SHP77 (cell line): Measurements from ENCODE around the gene ETV6.
"Not testable (repeated sequence)": the region's sequence is repeated elsewhere in the genome, so short reads cannot be mapped to it uniquely, and the experiment has no call there.

Experiments used
- DNase-seq, 2 experiments: peaks; one replicate each; lab custom pipeline; 2025; lab: John Stamatoyannopoulos, UW

The ETV6 gene

DNA sequence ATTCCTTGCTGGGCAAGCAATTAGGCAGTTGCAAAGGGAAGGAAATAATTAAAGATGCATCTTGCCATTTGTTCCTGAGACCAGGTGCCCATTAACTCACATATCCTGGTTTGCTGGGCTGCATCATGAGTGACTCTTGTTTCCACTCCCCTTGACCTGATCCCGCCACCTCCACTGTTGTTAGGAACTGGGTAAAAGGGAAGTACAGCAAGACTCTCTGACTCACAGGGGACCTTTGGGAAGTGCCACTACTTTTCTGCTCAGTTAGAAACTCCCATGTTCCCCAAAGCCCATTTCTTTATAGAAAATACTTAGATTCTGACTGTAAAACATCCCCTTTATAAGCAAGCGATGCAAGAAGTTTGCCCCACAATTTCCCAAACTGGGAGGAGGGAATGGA, 235.2 kb downstream of the ETV6 start:
- no peak for DNase-seq

- DNase-seq: peak; percentile 55 to 58
Observed at GRCh38 chr12:11885261-11886038, 236.0 kb downstream of the ETV6 start.

DNA sequence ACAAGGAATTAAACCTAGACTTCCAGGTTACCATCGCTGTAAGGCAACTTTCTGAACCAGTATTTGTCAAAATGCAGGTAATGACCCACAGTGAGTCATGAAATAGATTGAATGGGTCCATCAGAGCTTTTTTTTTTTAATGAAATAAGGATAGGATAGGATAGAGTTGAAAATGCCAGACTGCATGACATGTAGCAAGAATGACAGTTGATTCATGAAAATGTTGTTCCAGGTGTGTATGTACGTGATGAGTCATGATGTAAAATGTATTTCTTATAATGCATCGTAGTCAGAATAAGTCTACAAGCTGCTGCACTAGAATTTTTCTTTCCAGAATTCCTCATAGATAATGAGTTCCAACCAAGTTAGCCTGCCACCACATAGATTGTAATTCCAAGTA, 236.9 kb downstream of the ETV6 start:
- DNase-seq: no peak

DNA sequence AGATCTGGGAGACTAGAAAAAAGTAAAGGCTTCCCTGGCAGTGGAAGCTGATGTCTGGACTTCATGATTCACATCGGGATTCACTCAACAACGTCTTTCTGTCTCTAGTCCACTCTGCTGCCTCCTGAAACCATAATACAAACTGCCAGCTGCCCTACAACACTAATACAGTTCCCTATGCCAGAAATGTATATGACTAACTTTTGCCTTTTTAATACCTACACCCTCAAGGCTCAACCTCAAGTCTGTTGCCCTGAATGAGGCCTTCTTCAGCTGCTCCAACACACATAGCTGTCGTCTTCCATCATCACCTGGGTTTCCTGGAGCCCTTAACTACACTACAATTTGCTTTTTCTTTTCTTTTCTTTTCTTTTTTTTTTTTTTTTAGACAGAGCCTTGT, 238.6 kb downstream of the ETV6 start:
- DNase-seq: no peak

DNA sequence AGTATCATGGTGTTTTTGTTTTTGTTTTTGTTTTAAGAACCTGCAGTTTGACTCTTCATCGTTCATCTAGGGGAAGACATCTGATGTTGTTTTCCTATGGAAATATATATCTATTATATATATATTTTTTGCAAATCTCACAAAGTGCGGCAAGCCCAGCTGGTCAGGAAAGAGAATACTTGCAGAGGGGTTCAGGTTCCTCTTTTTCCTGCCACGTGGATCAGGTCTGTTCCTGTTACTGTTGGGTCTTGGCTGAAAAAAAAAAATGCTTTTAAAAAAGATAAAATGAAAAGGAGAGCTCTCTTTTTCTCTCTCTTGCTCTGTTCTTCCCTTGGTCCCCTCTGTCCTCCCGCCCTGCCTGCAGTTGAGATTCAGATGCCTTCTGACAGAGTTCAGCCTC, 241.9 kb downstream of the ETV6 start:
- no peak for DNase-seq

- no peak for DNase-seq
Observed at GRCh38 chr12:11891754-11892386, 242.4 kb downstream of the ETV6 start.

GRCh38 chr12:11893998-11894397, 244.5 kb downstream of the ETV6 start:
- DNase-seq: no peak

DNA sequence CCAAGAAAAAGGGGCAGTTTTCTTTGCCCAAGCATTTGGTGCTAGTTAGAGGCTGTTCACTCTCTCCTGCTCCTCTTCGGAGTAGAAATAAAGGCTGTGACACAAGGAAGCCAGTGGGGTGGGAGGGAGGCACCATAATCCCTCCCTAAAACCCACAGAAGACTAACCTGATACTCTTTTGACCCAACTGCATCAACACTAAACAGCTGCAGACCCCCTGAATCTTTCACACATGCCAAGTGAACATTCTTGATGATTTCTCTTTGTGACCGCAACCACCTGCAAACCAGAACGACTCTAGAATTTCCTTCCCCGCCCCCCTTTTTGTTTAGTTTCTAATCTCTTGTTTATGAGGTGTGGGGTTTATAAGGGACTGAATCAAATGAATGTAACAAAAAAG, 245.4 kb downstream of the ETV6 start:
- no peak for DNase-seq

- no peak for DNase-seq
Observed at GRCh38 chr12:11895421-11896078, 246.1 kb downstream of the ETV6 start.

DNA sequence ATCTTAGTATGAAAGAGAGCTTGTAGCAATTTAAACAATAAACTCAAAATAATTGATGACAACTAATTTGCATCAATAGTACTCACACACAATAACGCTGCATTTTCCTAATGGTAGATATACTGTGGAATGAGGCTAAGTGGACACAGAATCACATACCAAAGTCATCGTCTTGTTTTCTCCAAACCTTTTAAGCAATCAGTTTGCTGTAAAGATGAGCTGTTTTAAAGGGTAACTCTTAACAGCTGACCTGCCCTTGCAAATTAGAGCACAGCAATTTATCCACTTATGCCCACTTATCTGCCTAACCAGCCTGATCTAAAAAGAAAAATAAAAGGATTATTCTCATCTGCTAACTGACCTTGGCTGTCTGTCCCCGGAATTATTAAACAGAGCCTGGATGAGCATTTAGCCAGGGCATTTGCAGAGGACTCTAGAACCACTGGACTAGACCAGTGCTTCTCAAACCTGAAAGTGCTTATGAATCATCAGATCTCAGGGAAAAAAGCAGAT, 247.0 kb downstream of the ETV6 start:
- DNase-seq: no peak

DNA sequence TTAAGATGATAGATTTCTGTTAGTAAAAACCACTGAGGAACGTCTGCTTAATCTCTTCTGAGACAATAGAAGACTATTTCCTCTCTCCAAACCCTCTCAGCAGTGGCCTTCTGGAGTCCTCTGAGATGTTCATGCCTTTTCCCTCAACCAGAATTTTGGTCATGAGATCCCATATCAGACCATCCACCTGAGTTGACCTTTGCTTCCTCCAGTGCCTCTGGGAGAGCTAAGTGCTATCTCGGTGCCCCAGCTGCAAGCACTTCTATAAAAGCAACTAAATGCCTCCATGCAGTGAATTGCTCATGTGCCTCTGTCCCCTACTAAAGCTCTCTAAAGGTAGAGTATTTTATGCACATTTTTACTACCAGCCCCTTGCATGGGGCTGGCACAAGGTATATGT, 248.4 kb downstream of the ETV6 start:
- DNase-seq: no peak

- DNase-seq: no peak
Observed at GRCh38 chr12:11901701-11902524, 252.4 kb downstream of the ETV6 start.

DNA sequence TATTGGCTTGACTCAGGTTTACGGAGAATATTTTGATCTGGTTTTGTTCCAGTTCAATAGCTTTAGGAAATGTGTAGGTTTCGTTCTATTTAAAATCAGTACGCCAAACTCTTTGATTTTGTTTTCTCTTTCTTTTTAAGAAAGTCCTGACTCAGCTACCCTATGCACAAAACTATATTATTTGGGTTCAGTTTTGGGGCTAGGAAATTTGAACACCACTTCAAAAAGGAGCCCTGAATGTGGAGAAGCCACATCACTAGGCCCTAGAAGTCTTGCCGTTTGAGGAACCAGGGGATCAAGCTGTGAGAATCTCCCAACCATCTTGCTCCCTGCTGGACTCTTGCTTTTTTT, 253.0 kb downstream of the ETV6 start:
- no peak for DNase-seq

DNA sequence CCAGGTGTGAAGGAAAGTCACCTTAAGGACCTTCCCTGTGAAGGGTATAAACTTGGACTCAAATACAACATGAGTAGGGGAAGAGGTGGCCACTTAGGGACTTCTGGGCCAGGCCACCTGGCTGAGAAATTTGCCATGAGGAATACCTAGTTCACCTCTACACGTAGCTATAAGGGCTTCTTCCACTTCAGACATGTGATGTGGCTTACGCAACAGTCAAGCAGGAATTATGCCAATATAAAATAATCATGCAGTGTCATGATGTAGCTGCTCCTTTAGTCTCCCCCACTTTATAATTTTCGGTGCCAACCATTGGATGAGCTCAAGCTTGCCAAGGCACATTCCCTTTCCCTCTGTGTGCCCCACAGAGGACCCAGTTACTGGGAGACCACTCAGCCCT, 254.7 kb downstream of the ETV6 start:
- no peak for DNase-seq

- DNase-seq: no peak
Observed at GRCh38 chr12:11905534-11905933, 256.1 kb downstream of the ETV6 start.

GRCh38 chr12:11906286-11906935, 256.9 kb downstream of the ETV6 start:
- no peak for DNase-seq

DNA sequence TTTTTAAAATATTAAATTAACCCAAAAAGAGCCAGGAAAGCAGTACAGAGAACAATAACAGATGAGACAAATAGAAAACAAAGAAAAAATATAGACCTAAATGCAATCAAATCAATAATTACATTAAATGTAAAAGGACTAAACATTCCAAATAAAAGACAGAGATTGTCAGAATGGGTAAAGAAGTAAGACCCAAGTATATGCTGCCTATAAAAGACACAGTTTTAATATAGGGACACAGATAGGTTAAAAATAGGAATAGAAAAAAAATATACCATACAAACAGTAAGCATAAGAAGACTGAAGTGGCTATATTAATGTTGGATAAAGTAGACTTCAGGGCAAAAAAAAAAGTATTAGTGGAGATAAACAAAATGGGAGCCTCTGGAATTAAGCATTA, 258.2 kb downstream of the ETV6 start:
- DNase-seq: no peak

DNA sequence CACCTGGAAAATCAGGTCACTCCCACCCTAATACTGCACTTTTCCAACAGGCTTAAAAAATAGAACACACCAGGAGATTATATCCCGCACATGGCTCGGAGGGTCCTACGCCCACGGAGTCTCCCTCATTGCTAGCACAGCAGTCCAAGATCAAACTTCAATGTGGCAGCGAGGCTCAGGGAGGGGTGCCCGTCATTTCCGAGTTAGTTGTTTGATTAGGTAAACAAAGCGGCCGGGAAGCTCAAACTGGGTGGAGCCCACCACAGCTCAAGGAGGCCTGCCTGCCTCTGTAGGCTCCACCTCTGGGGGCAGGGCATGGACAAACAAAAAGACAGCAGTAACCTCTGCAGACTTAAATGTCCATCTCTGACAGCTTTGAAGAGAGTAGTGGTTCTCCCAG, 259.9 kb downstream of the ETV6 start:
- not testable (repeated sequence) for DNase-seq

GRCh38 chr12:11916113-11916512, 266.6 kb downstream of the ETV6 start:
- no peak for DNase-seq

GRCh38 chr12:11916771-11917170, 267.3 kb downstream of the ETV6 start:
- no peak for DNase-seq

DNA sequence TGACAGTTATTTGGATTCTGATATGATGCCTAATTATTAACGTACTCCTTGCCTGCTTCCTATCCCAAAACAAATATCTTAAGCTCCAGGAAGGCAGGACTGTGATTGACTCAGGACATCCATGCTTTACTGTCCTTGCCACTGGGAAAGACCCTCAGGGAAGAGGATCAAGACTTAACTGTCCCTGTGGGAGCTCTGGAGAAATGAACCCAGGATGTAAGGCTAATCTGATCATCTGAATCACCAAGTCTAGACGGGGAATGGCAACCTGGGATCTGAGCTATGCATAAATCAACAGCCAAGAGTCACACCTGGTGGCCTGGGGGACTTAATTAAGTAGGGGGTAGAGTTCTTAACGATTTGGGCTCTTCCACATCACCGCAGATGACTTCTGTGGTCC, 268.0 kb downstream of the ETV6 start:
- DNase-seq: no peak

- no peak for DNase-seq
Observed at GRCh38 chr12:11920231-11920630, 270.8 kb downstream of the ETV6 start.
